Keratinocyte (primary cell): ENCODE results near the gene ITGAX. TPM values are rescaled to one million over a fixed set of nuclear protein-coding genes. Genes with fewer than 3 reads are reported as not detected.

ENCODE experiments used
- DNase-seq: peaks from one replicate; pipeline ENCODE4 v3.0.0-alpha.2; 2011; ENCODE audit warnings: low read depth, missing footprints, low spot score
- FAIRE-seq: peaks from 2 replicates; lab custom pipeline; 2011; peaks lifted over from hg19 to GRCh38; lab: Jason Lieb, UNC
- H2AFZ ChIP-seq: 2 replicates; pipeline ENCODE4 v1.6.0; 2012; ENCODE audit warnings: low read length, control low read depth, inconsistent platforms; ENCODE audit not compliant: control insufficient read depth
- H3K27ac ChIP-seq: 2 replicates; pipeline ENCODE4 v1.5.1; 2011; ENCODE audit warnings: low read length; ENCODE audit not compliant: control insufficient read depth, insufficient read depth
- H3K27me3 ChIP-seq: 3 replicates; pipeline ENCODE4 v1.6.0; 2011; ENCODE audit warnings: low read length; ENCODE audit not compliant: control insufficient read depth, insufficient read depth; ENCODE audit errors: extremely low read depth
- H3K36me3 ChIP-seq, 2 experiments: 2 replicates in 1 of 2; 3 replicates in 1 of 2; pipeline ENCODE4 v1.5.1; 2011; ENCODE audit warnings: low read length in 2 of 2, mild to moderate bottlenecking in 1 of 2; ENCODE audit not compliant: control insufficient read depth in 2 of 2, insufficient read depth in 2 of 2; ENCODE audit errors: extremely low read depth in 1 of 2
- H3K4me1 ChIP-seq: 3 replicates; pipeline ENCODE4 v1.5.1; 2011; ENCODE audit warnings: low read length; ENCODE audit not compliant: control insufficient read depth, insufficient read depth; ENCODE audit errors: extremely low read depth
- H3K4me2 ChIP-seq: 3 replicates; pipeline ENCODE4 v1.6.0; 2011; ENCODE audit warnings: low read depth, low read length; ENCODE audit not compliant: control insufficient read depth, insufficient read depth; ENCODE audit errors: extremely low read depth
- H3K4me3 ChIP-seq, 3 experiments: fragments of 200-600 bp in 1 of 3; sonication (generic) in 1 of 3; 2 replicates in 2 of 3; 3 replicates in 1 of 3; pipeline ENCODE4 v1.5.1; 2011 to 2016; ENCODE audit warnings: low read length in 3 of 3, mild to moderate bottlenecking in 3 of 3, control low read depth in 2 of 3, inconsistent platforms in 1 of 3, low read depth in 1 of 3, mixed read lengths in 1 of 3, mixed run types in 1 of 3, moderate library complexity in 1 of 3; ENCODE audit not compliant: control insufficient read depth in 2 of 3, insufficient read depth in 2 of 3; ENCODE audit errors: extremely low read depth in 1 of 3
- H3K79me2 ChIP-seq: 2 replicates; pipeline ENCODE4 v1.6.0; 2012; ENCODE audit warnings: low read length; ENCODE audit not compliant: control insufficient read depth, insufficient read depth
- H3K9ac ChIP-seq: 3 replicates; pipeline ENCODE4 v1.6.0; 2011; ENCODE audit warnings: low read length; ENCODE audit not compliant: control insufficient read depth, insufficient read depth; ENCODE audit errors: extremely low read depth
- H3K9me1 ChIP-seq: 3 replicates; pipeline ENCODE4 v1.6.0; 2011; ENCODE audit warnings: low read length; ENCODE audit not compliant: control insufficient read depth, insufficient read depth; ENCODE audit errors: extremely low read depth
- H3K9me3 ChIP-seq: 2 replicates; pipeline ENCODE4 v1.5.1; 2012; ENCODE audit warnings: low read depth, low read length; ENCODE audit not compliant: control insufficient read depth
- H4K20me1 ChIP-seq: 3 replicates; pipeline ENCODE4 v1.6.0; 2011; ENCODE audit warnings: low read length; ENCODE audit not compliant: control insufficient read depth, insufficient read depth; ENCODE audit errors: extremely low read depth
- EZH2 ChIP-seq: IDR thresholded peaks from one replicate; pipeline ENCODE4 v1.6.1; 2012; ENCODE audit warnings: inconsistent platforms, mild to moderate bottlenecking, low read length, moderate library complexity
- dilution Hi-C: fragments of 300-500 bp; cut with MboI; formaldehyde crosslinking; loops from one replicate; pipeline ENCODE4 v1.7.0; 2020; ENCODE audit warnings: low sequenced_read_pairs; ENCODE audit not compliant: extremely low pct_ligation_motif_present
- polyA plus RNA-seq, 5 experiments: library from polyadenylated mRNA; depleted of rRNA in 3 of 5; stranded (reverse) in 3 of 5; stranded (forward) in 1 of 5; unstranded in 1 of 5; fragments of >200 nt; gene quantifications; 1 replicate in 1 of 5; 2 replicates in 3 of 5; 3 replicates in 1 of 5; pipeline versions ENCODE4 v1.2.1 to v1.2.3, GENCODE V29; 2011 to 2012; ENCODE audit warnings: missing spikeins in 2 of 5, low read depth in 1 of 5, low replicate concordance in 1 of 5
- TF ChIP-seq, protein P1 (sequence below), 3 experiments: IDR thresholded peaks in 1 of 3; conservative IDR thresholded peaks in 1 of 3; optimal IDR thresholded peaks in 1 of 3; 2 replicates in 2 of 3; 3 replicates in 1 of 3; pipeline versions ENCODE3 to v1.5.1; 2011; ENCODE audit warnings: low read length in 3 of 3, mild to moderate bottlenecking in 3 of 3, moderate library complexity in 2 of 3, control low read depth in 1 of 3, inconsistent platforms in 1 of 3; ENCODE audit not compliant: insufficient read depth in 2 of 3; ENCODE audit errors: extremely low read depth in 1 of 3

Gene ITGAX
- polyA plus RNA-seq, 1 donor (not counting 4 experiments of a cell fraction or from before 2014, with no cell fraction given), result 0.04 TPM

DNA sequence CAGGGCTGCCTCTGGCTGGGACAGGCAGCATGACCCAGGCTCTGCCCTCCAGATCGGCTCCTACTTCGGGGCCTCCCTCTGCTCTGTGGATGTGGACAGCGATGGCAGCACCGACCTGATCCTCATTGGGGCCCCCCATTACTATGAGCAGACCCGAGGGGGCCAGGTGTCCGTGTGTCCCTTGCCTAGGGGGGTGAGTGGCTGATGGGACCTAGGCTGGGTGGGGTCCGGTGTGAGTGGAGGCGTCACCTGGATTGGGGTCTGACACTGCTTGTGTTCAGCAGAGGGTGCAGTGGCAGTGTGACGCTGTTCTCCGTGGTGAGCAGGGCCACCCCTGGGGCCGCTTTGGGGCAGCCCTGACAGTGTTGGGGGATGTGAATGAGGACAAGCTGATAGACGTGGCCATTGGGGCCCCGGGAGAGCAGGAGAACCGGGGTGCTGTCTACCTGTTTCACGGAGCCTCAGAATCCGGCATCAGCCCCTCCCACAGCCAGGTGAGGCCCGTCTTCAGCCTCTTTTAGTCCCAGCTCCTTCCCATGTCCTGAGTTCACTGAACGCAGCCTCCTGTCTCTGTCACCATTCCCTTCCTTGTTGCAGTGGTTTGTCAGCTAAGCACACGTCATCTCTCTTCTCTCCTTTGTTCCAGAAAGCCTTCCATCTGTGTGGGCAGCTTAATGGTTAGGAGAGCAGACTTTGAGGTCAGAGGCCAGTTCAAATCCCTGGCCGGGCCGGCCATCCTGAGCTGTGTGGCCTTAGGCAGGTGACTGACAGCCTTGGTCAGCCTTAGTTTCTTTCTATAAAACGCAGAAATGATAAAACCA is 56.3 kb downstream of the ITGAX start:
- Histone ChIP-seq H3K4me2 (no peak overlapping the region), H3K4me1 (no peaks in the 10 kb centered on the region), H3K4me3 (no peak overlapping the region), H3K79me2 (no peaks in the 10 kb centered on the region), H4K20me1 (no peaks in the 10 kb centered on the region), H2AFZ (no peak overlapping the region), H3K9ac (no peak overlapping the region), H3K27ac (no peak overlapping the region), H3K9me1 (no peaks in the 10 kb centered on the region), H3K9me3 (no peaks in the 10 kb centered on the region), H3K36me3 (no peaks in the 10 kb centered on the region), H3K27me3 (peaks cover 4% of the 10 kb centered on the region)
- dilution Hi-C loops, result no loop called here
- no peak for DNase-seq
- TF ChIP-seq EZH2, result no peak
- TF ChIP-seq, protein P1, sequence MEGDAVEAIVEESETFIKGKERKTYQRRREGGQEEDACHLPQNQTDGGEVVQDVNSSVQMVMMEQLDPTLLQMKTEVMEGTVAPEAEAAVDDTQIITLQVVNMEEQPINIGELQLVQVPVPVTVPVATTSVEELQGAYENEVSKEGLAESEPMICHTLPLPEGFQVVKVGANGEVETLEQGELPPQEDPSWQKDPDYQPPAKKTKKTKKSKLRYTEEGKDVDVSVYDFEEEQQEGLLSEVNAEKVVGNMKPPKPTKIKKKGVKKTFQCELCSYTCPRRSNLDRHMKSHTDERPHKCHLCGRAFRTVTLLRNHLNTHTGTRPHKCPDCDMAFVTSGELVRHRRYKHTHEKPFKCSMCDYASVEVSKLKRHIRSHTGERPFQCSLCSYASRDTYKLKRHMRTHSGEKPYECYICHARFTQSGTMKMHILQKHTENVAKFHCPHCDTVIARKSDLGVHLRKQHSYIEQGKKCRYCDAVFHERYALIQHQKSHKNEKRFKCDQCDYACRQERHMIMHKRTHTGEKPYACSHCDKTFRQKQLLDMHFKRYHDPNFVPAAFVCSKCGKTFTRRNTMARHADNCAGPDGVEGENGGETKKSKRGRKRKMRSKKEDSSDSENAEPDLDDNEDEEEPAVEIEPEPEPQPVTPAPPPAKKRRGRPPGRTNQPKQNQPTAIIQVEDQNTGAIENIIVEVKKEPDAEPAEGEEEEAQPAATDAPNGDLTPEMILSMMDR (optimal IDR thresholded peaks at IDR 0.05 in 1 of 3, IDR thresholded peaks at IDR 0.05 in 1 of 3, conservative IDR thresholded peaks at IDR 0.05 in 1 of 3; ENCODE audit: extremely low read depth in 1 of 3, insufficient read depth in 2 of 3, low read length in 3 of 3), result no peak
- no peak for FAIRE-seq

DNA sequence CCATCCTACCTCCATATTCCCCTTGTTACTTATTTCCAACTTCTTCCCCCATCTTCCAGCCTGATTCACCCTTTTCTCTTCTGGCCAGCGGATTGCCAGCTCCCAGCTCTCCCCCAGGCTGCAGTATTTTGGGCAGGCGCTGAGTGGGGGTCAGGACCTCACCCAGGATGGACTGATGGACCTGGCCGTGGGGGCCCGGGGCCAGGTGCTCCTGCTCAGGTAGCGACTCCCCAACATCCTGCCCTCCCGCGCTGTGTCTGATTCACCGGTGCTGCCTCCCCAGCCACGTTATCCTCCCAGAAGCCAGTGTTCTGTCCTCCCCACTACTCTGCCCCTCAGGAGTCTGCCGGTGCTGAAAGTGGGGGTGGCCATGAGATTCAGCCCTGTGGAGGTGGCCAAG is 57.8 kb downstream of the ITGAX start:
- H3K9me3 ChIP-seq, result no peaks in the 10 kb centered on the region
- FAIRE-seq (no peak), DNase-seq (no peak)
- no peak overlapping the region for H3K9ac ChIP-seq
- H3K4me3 ChIP-seq, result no peak overlapping the region
- TF ChIP-seq, protein P1 (optimal IDR thresholded peaks at IDR 0.05 in 1 of 3, IDR thresholded peaks at IDR 0.05 in 1 of 3, conservative IDR thresholded peaks at IDR 0.05 in 1 of 3; ENCODE audit: extremely low read depth in 1 of 3, insufficient read depth in 2 of 3, low read length in 3 of 3), result no peak
- TF ChIP-seq EZH2, result no peak
- no peaks in the 10 kb centered on the region for H3K79me2 ChIP-seq
- H4K20me1 ChIP-seq, result no peaks in the 10 kb centered on the region
- H3K4me1 ChIP-seq, result no peaks in the 10 kb centered on the region
- no peak overlapping the region for H2AFZ ChIP-seq
- H3K9me1 ChIP-seq, result no peaks in the 10 kb centered on the region
- dilution Hi-C loops, result no loop called here
- H3K4me2 ChIP-seq, result no peak overlapping the region
- peaks cover 4% of the 10 kb centered on the region for H3K27me3 ChIP-seq
- H3K36me3 ChIP-seq, result no peaks in the 10 kb centered on the region
- no peak overlapping the region for H3K27ac ChIP-seq
